ENCODE results near the gene TP63.
"Not testable (repeated sequence)": the region's sequence is repeated elsewhere in the genome, so short reads cannot be mapped to it uniquely, and the experiment has no call there.

Gene TP63

DNA sequence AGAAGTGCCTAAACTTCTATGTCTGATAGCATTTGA lies at the start of gene TP63:
TP63 (plus strand) TSS at position 17 of the 36 bp plus-strand sequence. CDS start 127 bp downstream, outside the sequence.
- no peak for DNase-seq

GRCh38 chr3:189582179-189582578 lies 49.0 kb upstream of the TP63 start:
- no peak for DNase-seq

DNA sequence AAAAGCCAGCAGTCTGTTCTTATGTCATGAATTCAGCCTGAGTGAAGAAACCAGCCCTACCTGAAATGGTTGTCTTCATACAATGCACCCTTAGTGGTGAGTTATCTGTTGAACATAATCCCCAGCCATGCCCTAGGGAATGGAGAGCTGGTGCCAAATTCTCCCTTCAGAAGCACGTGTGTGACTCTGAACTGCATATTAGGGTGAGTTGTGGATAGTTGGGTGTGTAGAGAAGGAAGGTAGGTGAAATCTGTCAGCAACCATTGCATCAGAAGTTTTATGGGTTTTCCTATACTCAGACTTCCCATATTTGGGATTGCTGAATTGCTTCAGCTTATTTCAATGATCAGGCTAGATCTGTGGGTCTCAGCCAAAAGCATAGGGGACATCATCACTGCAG lies 46.5 kb upstream of the TP63 start:
- DNase-seq: no peak

DNA sequence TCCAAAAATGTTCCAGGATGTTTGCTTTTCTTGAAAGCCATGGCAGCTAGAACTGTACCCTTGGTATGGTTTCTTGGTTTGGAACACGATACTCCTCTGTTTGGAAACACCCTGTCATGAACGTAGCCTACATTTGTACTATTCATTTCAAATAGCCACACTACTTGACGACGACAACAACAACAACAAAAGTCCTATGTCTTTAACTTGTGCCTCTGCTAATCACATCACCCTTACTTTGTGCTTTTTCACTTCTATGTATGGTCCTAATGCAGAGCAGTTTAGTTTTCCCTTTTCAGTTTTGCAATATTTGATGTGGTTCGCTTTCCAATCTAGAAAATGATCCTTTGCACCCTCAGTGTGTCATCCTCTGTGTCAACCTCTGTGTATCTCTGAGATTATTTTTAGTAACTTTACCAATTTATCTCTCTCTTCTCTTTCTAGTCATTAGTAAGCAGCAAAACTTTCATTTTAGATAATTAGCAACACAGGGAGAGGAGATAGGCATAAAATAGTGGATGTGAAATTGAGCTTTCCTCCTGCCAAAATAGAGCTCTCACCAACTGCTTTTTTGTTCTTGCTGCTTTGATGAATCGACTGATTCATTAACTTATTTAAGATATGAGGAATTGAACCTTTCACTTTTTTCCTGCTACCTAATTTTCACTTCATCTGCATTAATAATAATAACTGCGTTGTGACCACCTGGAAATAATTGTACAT lies 44.1 kb upstream of the TP63 start:
- no peak for DNase-seq

DNA sequence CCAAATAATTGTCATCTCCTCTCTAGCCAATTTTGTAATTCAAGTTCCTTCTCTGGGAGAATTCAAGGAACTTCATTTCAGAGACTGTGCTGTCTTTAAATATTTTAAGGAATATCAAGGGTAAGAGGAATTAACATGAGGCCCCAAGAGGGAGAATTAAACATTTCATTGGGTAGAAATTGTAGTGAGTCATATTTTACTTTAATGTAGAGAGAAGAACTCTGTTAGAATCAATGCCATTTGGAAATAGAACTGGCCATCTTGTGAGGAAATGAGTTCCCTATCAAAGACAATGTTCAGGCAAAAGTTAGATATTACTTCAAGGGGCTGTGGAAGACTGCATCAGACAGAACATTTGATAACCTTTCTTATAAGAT lies 43.5 kb upstream of the TP63 start:
- DNase-seq: no peak

DNA sequence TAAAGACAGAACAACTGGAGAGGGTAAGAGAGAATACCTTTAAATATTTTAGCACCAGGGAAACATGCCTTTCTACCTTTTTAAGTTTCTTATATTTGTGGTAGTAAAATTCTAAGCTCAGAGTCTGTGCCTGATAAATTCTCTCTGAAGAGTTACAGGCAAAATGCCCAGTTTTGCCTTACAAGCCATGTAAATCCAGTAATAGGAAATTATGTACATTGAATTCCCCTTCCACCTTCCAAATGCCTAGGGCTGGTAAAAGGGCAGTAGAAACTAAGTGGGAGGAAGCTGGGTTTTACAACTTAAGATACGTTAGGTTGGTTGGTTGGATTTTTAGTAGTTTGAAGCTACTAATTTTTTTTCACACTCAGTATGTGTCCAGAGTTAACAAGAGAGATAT lies 43.1 kb upstream of the TP63 start:
- DNase-seq: no peak

GRCh38 chr3:189588475-189589178 lies 42.6 kb upstream of the TP63 start:
- no peak for DNase-seq

DNA sequence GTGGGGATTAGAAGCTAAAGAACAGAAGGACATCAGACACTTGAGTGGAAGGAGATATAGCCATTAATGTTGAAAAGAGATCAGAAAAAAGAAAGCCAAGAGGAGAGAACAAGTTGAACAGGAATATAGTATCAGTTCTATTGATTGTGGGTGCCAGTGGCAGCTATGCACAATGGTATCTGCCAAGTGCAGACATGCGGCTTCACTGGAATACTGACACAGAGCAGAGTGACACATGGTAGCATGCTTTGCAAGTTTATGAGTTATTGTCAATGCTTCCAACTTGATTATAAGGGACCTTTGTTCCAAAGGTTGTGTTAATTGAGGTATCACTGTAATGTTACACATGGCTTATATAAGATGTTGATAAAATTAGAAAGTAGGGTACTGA lies 42.0 kb upstream of the TP63 start:
- DNase-seq: no peak

DNA sequence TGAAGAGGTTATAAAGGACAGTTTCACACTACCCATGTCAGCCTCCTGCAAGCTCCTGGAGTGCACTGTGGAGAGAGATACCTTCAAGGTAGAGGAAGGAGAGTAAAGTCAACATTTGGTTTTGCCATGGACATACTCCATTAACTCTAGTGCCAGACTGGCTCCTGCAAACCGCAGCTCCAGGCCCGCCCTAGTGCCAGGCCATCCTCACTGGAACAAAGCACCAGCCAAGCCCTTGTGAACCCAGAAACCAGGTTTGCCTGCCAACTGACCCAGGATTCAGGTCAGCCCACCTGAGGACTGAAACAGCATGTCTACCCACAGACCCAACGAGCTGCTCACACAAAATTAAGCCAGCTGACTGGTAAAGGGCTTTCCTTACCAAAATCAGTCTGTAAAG lies 41.0 kb upstream of the TP63 start:
- no peak for DNase-seq

DNA sequence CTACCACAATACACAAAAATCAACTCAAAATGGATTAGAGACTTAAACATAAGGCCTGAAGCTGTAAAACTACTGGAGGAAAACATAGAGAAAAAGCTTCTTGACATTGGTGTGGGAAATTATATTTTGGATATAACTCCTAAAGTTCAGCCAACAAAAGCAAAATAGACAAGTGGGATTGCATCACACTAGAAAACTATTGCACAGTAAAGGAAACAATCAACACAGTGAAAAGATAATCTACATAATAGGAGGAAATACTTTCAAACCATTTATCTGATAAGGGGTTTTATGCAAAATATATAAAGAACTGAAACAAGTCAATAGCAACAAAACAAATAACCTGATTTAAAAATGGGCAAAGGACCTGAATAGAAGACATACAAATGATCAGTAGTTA lies 37.6 kb upstream of the TP63 start:
- no peak for DNase-seq

DNA sequence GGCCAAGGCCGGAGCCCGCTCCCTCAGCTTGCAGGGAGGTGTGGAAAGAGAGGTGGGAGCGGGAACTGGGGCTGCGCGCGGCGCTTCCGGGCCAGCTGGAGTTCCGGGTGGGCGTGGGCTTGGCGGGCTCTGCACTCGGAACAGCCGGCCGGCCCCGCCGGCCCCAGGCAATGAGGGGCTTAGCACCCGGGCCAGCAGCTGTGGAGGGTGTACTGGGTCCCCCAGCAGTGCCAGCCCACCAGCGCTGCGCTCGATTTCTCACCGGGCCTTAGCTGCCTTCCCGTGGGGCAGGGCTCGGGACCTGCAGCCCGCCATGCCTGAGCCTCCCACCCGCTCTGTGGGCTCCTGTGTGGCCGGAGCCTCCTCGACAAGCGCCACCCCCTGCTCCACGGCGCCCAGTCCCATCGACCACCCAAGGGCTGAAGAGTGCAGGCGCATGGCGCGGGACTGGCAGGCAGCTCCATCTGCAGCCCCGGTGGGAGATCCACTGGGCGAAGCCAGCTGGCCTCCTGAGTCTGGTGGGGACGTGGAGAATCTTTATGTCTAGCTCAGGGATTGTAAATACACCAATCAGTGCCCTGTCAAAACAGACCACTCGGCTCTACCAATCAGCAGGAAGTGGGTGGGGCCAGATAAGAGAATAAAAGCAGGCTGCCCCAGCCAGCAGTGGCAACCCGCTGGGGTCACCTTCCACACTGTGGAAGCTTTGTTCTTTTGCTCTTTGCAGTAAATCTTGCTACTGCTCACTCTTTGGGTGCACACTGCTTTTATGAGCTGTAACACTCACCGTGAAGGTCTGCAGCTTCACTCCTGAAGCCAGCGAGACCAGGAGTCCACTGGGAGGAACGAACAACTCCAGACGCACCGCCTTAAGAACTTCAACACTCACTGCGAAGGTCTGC lies 34.9 kb upstream of the TP63 start:
- not testable (repeated sequence) for DNase-seq

GRCh38 chr3:189597918-189598317 lies 33.3 kb upstream of the TP63 start:
- no peak for DNase-seq

DNA sequence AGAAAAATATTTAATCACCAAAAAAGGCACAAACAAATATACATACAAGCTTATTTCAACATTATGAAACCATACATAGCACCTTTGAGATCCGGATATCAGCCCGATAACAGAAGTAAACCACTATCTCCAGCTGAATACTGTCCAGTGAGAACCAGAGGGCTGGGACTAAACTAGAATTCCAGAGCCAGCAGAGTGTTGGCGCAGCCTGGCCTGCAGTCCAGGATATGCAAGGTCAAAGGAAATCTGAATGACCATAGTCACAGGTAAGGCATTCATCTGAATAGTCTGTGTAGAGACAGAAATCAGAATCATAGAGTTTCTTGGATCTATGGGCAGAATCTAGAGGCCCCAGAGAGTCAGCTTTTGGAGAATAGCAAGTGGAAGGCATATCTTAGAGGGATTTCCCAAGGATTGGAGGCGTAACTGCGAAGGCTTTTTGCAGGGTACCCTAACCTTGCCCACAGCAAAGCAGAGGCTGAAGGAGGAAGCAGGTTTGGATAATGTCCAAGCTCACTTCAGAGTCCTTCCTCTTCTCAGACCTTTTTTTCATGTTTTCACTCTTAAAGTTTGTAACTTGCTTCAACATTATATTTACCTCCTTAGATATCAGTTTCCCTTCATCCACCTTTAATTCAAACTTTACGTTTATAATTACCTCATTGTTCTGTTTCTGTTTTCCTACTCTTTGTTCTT lies 32.5 kb upstream of the TP63 start:
- DNase-seq: peak in 2 of 3 donors; percentile 2 to 4

GRCh38 chr3:189602471-189602870 lies 28.7 kb upstream of the TP63 start:
- no peak for DNase-seq

DNA sequence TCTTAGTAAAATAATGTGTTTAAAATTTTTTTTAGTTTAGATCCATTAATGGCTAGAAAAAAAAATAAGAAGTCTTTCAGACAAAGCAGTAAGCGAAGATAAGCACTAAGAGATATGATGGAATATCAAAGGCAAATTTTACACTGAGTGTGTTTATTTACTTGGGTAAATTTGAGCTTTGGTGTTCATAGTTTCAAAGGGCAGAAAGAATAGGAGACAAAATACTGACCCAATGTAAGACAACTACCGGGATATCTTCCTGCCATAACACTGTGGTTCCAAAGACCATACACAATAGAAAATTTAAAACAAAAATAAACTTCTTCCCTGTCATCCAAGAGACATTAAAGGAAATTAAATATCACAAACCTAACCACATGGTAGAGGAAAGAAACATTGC lies 25.5 kb upstream of the TP63 start:
- no peak for DNase-seq

- DNase-seq: no peak
Observed at GRCh38 chr3:189606774-189607173, 24.4 kb upstream of the TP63 start.

- not testable (repeated sequence) for DNase-seq
Observed at GRCh38 chr3:189612641-189613040, 18.5 kb upstream of the TP63 start.

GRCh38 chr3:189613122-189613521 lies 18.1 kb upstream of the TP63 start:
- DNase-seq: no peak

GRCh38 chr3:189621948-189622603 lies 9.1 kb upstream of the TP63 start:
- no peak for DNase-seq

DNA sequence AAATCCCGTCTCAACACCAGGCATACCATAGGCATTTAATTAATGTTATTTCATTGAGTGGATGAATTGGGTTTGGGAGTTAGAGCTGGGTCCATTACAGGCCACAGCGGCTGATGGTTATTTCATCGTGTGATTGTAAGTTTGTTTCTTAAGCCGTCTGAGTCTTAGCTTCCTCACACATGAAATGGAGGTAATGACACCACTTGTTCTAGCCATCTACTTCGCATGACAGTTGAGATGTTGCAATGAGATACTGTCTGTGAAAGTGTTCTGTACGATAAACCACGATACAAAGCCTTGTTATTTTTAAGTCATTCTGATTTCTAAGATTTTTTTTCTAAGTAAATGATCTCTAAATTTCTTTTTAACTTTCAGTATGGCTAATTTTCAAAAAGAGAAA lies 8.6 kb upstream of the TP63 start:
- no peak for DNase-seq

DNA sequence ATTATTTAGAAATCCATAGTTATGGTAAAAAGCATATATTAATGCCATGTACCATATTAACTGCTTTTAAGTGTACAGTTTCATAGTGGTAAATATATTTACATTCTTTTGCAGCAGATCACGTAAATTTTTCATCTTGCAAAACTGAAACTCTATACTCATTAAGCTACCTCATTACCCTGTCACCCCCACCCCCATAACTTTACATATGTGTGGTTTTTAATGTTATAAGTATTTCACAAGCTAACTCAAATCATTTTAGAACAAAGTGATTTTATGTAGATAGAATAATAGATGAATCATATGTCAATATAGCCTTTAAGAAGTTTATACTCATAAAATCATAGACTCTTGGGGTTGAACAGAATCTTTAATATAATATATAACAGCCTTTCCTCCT lies 7.1 kb upstream of the TP63 start:
- no peak for DNase-seq

DNA sequence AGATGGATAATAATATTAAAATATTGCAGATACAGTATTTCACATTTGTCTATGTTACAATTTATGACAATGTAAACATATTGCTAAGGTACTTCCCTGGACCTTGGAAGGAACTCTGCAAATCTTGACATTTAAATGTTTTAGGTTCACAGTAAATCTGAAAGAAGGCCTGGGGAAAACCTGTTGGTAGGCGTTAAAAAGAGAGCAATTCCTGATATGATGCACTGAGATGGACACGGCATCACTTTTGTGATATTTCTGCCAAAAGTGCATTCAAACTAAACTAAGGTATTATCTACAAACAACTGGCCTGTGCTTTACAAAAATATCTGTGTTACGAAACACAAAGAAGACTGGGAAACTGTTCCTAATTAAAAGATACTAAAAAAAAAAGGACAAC lies 6.1 kb upstream of the TP63 start:
- DNase-seq: no peak

GRCh38 chr3:189625572-189625971 lies 5.6 kb upstream of the TP63 start:
- DNase-seq: no peak

All from suppressor macrophage treated with lipopolysaccharide for 1 hour (primary cell).